ENCODE results near the gene NDUFA9. TPM values are rescaled to one million over a fixed set of nuclear protein-coding genes. Genes with fewer than 3 reads are reported as not detected.
A peak's percentile ranks its signal among the peaks of the same experiment; 100 is the strongest.

The NDUFA9 gene
- total and polyA plus RNA-seq, 5 donors, result 150 to 231 (median 193) TPM

GRCh38 chr12:4685317-4685716 is 36.4 kb downstream of the NDUFA9 start:
- Histone ChIP-seq H3K9me3 (ENCODE audit: control insufficient read depth, low read length) (no peaks in the 10 kb centered on the region), H3K4me3 (ENCODE audit: low read length) (no peak overlapping the region), H3K4me1 (ENCODE audit: control insufficient read depth, insufficient read depth, low read length) (no peaks in the 10 kb centered on the region), H3K27ac (ENCODE audit: low read length) (no peak overlapping the region), H3K27me3 (ENCODE audit: control insufficient read depth, insufficient read depth) (no peaks in the 10 kb centered on the region)
- intact Hi-C loops (cut with DNase I), result no loop called here
- WGBS, result 69% methylated on average over 8 of the region's 8 CpGs
- no peak for DNase-seq
- peak in 1 of 2 donors; percentile 51 for ATAC-seq

GRCh38 chr12:4690760-4691159 is 41.8 kb downstream of the NDUFA9 start:
- 96% methylated on average over 5 of the region's 5 CpGs for WGBS
- ATAC-seq (no peak), DNase-seq (no peak)
- intact Hi-C loops (cut with DNase I), result no loop called here
- H3K27me3 ChIP-seq (ENCODE audit: control insufficient read depth, insufficient read depth), result no peaks in the 10 kb centered on the region
- no peaks in the 10 kb centered on the region for H3K9me3 ChIP-seq (ENCODE audit: control insufficient read depth, low read length)
- no peak overlapping the region for H3K27ac ChIP-seq (ENCODE audit: low read length)
- no peak overlapping the region for H3K4me3 ChIP-seq (ENCODE audit: low read length)
- H3K4me1 ChIP-seq (ENCODE audit: control insufficient read depth, insufficient read depth, low read length), result no peaks in the 10 kb centered on the region

Other genes starting within 250 kb of the NDUFA9 start
- not detected for gene FGF6, start 203.3 kb upstream of the NDUFA9 start, total RNA-seq
- not detected for gene FGF6, start 203.3 kb upstream of the NDUFA9 start, polyA plus RNA-seq
- 1 to 10 TPM in 3 of 4 donors, under 1 TPM in 1; 0.28 to 1.9 (median 1.5) TPM for gene RAD51AP1, start 110.2 kb upstream of the NDUFA9 start, total RNA-seq
- 0.52 TPM for gene RAD51AP1, start 110.2 kb upstream of the NDUFA9 start, polyA plus RNA-seq
- gene DYRK4, start 86.9 kb upstream of the NDUFA9 start, total RNA-seq, result 10 to 100 TPM; 31.1 to 40.0 (median 32.3) TPM
- 50.4 TPM for gene DYRK4, start 86.9 kb upstream of the NDUFA9 start, polyA plus RNA-seq
- 1 to 10 TPM; 3.3 to 5.8 (median 4.2) TPM for gene AKAP3, start 63 bp upstream of the NDUFA9 start, total RNA-seq
- gene AKAP3, start 63 bp upstream of the NDUFA9 start, polyA plus RNA-seq, result 3.6 TPM
- gene GALNT8, start 71.3 kb downstream of the NDUFA9 start, total RNA-seq, result 10 to 100 TPM in 1 of 4 donors, 1 to 10 TPM in 3; 5.3 to 10.3 (median 7.7) TPM
- gene GALNT8, start 71.3 kb downstream of the NDUFA9 start, polyA plus RNA-seq, result 3.5 TPM

Data from right cardiac atrium (tissue), 5 donors.